ENCODE data around the gene EEA1.

Gene EEA1

GRCh38 chr12:92938638-92939037 lies 9.5 kb upstream of the EEA1 start:
- no peak for DNase-seq

- no peak for DNase-seq
These were observed 8.9 kb upstream of the EEA1 start for GRCh38 chr12:92938018-92938417.

DNA sequence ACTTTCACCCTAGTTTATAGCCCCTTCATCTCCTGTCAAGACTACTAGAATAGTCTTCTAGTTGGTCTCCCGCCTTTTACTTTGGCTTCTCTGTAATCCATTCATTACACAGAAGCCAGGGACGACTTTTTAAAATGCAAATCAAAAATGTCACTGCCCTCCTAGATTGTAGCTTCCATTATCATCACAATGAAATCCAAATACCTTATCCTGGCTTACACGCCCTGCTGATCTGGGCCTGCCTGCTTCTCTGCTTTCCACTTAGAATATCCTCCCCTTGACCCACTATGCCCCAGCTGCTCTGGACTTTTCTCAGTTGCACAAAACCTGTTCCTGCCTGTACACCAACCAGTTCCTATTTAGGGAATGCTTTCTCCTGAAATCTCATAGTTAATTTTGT lies 4.5 kb upstream of the EEA1 start:
- no peak for DNase-seq

- no peak for DNase-seq
These were observed 1.3 kb upstream of the EEA1 start for GRCh38 chr12:92930421-92930820.

DNA sequence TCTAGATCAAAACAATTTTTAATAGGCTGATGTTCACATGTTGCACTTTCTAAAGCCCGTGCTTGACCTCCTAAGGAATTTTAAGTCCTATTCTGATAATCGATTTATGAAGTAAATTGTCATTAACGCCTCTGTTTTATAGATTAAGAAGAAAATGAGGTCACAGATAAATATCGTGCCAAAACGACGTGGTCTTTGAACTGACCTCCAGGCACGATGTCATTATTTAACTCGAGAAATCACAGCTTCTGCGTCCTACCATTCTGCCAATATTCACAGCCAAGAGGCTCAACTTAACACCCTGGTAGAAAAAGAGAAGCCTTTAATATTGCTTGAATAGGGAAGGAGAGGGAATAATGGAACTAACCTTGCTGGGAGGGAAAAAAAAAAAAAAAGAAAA lies 888 bp upstream of the EEA1 start:
- DNase-seq = no peak

GRCh38 chr12:92928421-92928961 lies 604 bp downstream of the EEA1 start:
- peak; percentile 77 for DNase-seq

DNA sequence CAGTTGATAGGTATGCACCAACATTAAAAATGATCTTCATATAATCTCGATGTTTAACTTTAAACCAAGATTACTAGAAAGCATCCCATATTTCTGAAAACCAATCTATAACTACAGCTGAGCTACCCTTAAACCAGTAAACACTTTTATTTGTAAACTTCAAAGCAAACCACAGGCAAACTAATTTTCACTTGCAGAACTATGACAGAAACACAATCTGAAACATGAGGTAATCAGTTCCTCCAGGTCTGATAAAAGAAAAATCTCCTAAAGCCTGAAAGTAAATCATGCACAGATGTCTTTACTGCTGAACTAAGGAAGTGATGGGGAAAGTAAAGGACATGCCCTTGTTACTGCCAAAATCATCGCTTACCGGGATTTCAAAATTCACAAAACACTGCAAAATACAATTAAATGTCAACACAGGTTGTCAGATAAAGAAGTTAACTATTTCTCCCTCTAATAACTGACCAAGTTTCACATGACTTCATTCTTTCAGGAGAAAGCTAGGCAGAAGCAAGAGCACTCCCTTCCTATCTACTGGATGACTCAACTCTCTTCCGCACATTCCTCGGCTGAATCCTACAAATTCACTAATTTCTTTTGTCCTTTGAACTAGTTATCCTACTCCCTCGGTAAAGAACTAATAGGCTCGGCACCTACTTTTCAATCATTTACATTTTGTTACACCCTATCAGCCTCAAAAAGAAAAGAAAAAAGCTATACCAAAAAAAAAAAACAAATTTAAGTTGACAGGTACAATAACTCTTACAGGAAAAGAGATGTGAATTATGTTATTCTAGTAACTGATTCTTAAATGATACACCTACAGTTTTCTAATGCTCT lies 1.4 kb downstream of the EEA1 start:
- DNase-seq = peak; percentile 29

DNA sequence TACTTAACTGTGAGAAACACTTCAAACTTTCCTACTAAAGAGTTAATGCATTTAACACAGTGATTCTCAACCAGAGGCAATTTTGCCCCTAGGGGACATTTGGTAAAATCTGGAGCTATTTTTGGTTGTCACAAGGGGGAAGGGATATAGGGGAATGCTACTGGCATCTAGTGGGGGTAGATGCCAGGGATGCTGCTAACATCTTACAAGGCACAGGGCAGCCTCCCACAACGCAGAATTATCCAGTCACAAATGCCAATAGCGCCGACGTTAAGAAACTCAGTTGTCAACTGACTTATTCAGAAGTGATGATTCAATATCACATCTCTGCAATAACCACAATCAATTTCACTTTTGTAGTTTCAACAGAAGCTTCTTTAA lies 2.0 kb downstream of the EEA1 start:
- DNase-seq = no peak

DNA sequence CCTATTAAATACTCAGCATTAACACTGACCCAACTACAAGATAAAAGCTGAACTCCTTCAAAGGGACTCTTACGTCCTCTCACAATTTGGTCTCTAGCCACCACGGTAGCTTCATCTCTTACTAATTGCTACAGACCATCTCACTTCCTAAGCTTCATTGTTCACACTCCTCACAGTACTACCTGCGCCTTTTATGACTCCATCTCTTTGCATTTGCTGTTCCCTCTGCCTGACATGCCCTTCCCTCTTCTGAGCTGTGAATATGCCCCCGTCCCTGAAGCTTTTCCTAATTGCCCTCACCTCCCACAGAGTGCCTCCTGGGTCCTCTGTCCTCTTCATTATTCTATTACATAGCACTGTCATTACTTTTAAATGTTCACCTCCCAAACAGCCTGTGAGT lies 2.5 kb downstream of the EEA1 start:
- no peak for DNase-seq

DNA sequence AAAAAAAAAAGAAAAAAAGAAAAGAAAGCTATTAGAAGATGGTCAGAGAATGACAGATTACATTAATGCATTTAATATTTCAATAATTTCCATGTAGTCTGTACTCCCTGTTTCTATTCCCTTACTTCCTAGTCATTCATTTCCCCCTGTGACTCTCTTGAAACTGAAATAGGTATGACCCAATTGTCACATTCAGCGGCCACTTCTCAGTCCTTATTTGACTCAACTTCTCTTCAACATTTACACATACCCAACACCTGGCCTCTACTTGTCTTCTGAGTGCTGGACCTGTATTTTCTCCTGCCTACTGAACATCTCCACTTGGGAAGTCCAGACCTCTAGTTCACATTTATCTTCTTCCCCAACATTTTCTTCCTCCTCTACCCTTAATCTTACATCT lies 7.2 kb downstream of the EEA1 start:
- DNase-seq = no peak

DNA sequence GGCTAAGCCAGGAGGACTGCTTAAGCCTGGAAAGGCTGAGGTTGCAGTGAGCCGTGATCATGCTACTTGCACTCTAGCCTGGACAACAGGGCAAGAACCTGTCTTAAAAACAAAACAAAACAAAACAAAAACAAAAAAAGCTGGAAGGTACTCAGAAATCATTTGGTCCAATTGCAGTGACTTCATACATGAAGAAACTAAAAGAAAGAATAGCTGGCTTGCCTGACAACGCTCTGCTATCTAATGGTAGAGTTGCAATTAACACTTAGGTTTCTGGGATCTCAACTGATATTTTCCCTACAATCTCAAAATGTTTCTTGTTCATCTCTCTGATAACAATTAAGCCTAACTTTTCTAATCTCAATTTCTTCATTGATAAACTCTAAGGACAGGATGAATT lies 13.7 kb downstream of the EEA1 start:
- DNase-seq = no peak

DNA sequence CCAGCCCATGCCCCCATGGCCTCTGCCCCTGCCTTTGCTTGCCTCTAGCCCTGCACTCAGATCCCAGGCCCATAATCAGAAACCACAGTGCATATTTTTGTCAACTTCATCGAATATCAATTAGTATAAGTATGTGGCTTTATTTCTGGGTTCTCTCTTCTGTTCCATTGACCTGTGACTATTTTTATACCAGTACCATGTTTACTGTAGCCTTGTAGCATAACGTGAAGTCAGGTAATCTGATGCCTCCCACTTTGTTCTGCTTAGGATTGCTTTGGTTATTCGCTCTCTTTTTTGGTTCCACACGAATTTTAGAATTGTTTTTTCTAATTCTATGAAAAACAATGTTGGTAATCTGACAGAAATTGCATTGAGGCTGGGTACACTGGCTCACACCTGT lies 14.9 kb downstream of the EEA1 start:
- no peak for DNase-seq

GRCh38 chr12:92912672-92913071 lies 16.4 kb downstream of the EEA1 start:
- DNase-seq = no peak

- no peak for DNase-seq
These were observed 17.0 kb downstream of the EEA1 start for GRCh38 chr12:92912052-92912451.

DNA sequence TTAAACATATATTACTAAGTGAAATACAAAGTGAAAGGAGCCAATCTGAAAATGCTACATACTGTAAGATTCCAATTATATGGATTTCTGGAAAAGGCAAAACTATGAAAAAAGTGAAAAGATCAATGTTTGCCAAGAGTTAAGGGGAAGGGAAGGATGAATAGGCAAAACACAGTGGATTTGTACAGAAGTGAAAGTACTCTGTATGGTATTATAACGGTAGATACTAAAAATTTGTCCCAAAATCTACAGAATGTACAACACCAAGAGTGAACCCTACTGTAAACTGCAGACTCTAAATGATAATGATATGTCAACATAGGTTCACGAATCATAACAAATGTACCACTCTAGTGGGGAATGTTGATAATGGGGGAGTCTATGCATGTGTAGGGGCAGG lies 17.8 kb downstream of the EEA1 start:
- DNase-seq = no peak

- no peak for DNase-seq
These were observed 21.0 kb downstream of the EEA1 start for GRCh38 chr12:92908108-92908507.

- DNase-seq = no peak
These were observed 23.1 kb downstream of the EEA1 start for GRCh38 chr12:92905811-92906554.

DNA sequence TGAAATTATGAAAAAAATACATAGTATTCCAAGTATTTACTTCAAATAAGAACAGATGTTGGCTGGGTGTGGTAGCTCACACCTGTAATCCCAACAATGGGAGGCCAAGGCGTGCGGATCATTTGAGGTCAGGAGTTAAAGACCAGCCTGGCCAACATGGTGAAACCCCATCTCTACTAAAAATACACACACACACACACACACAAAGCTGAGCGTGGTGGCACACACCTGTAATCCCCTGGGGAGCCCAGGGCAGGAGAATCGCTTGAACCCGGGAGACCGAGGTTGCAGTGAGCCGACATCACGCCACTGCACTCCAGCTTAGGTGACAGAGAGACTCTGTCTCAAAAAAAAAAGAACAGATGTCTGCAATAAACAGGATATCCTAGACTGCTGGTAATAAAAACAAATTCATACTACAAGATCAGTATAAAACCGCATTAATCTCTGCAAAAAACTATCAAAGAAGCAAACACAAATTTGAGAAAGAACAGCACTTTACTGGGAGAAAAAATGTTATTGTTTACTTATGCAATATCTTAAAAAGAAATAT lies 23.8 kb downstream of the EEA1 start:
- no peak for DNase-seq

DNA sequence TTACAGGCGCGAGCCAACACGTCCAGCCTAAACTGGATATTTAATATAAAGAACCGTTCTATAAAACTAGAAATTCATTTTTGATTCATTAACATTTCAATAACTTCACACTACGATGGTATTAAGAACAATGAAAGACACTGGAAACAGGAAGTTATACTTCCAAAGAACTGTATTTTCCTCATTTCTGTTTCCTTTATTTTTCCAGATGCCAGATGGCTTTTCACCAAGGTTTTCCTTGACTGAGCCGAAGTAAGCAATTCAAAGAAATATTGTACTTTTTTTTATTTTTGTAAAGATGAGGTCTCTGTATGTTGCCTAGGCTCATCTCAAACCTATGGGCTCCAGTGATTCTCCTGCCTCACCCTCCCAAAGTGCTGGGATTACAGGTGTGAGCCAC lies 28.2 kb downstream of the EEA1 start:
- DNase-seq = no peak

DNA sequence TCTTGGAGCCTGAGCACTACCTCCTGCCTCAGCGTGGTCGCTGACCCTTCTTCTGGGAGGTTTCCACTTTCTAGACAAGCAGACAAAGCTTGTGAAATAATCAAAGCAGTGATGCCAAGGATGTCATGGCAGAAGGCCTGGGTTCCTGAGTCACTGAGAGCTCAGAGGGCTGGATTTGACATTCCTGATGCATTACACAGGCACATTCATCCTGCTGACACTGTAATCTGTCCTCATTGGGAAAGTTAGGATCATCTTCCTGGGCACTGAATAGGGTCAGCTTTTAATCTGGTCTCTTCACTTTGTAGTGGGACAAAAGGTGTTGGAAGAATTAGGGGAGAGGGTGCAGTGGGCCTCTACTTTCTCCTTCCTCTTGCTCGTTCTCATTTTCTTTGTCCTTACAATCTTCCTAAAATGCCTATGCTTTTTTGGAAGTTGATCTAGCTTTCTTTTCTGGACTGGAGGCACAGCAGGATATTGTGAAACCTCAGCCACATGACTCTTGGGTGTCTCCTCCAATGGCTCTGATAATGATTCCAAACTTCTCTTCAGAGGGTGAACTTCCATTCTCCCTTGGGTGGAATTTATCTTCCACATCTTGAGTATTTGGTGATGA lies 29.6 kb downstream of the EEA1 start:
- no peak for DNase-seq

- no peak for DNase-seq
These were observed 30.3 kb downstream of the EEA1 start for GRCh38 chr12:92898755-92899154.

GRCh38 chr12:92897844-92898243 lies 31.3 kb downstream of the EEA1 start:
- no peak for DNase-seq

DNA sequence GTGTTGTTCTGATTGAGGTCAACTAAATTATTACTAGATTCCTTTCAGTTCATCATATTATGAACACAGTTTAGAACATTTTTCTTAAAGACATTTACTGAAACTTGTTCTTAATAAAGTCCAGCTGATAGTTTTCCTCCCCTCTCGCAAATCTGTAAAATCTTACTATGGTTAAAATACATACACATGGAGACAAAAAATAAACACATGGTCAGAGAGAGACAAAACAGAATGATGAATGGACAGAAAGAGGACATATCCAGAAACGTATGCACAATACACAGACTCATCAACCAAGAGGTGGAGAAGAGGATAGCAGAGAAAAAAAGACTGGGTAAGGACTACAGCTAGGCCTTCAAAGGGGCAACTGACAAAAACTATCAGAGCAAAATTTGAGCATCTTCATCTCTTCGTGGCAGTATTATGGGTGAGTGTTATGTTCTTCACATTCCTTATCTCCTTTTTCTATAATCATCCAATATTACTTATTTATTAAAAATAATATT lies 38.4 kb downstream of the EEA1 start:
- DNase-seq = no peak

Data from right kidney (tissue), 1 donor.